Retinal pigment epithelial cell (primary cell): ENCODE data around the gene RTEL1.
"Not testable (repeated sequence)": the region's sequence is repeated elsewhere in the genome, so short reads cannot be mapped to it uniquely, and the experiment has no call there.

Source experiments
- DNase-seq: peaks from one replicate; pipeline ENCODE4 v3.0.0-alpha.2; 2010; ENCODE audit warnings: low read depth
- H3K4me3 ChIP-seq: 2 replicates; pipeline ENCODE4 v1.5.1; 2011; ENCODE audit warnings: mild to moderate bottlenecking, low read length, control low read depth, moderate library complexity
- CTCF ChIP-seq: conservative IDR thresholded peaks from 2 replicates; pipeline ENCODE4 v1.5.1; 2011; ENCODE audit warnings: low read depth, low read length, control low read depth, inconsistent platforms

Gene RTEL1

GRCh38 chr20:63633732-63634131 is 24.4 kb upstream of the RTEL1 start:
- no peak for DNase-seq
- TF ChIP-seq CTCF: no peak

GRCh38 chr20:63635431-63636141 is 22.5 kb upstream of the RTEL1 start:
- H3K4me3 ChIP-seq: no peak overlapping the region
- TF ChIP-seq CTCF: no peak
- no peak for DNase-seq

More at GRCh38 chr20:63633732-63634131, 24.4 kb upstream of the RTEL1 start:
- H3K4me3 ChIP-seq: no peak overlapping the region

GRCh38 chr20:63636752-63637628 is 21.1 kb upstream of the RTEL1 start:
- no peak for DNase-seq
- no peak for TF ChIP-seq CTCF
- no peak overlapping the region for H3K4me3 ChIP-seq

GRCh38 chr20:63639093-63639975 is 18.8 kb upstream of the RTEL1 start:
- no peak overlapping the region for H3K4me3 ChIP-seq
- DNase-seq: no peak
- TF ChIP-seq CTCF: no peak

- H3K4me3 ChIP-seq: no peak overlapping the region
These were observed 18.0 kb upstream of the RTEL1 start for GRCh38 chr20:63640086-63640485.

GRCh38 chr20:63640686-63641085 is 17.4 kb upstream of the RTEL1 start:
- H3K4me3 ChIP-seq: not testable (repeated sequence)

More at GRCh38 chr20:63640086-63640485, 18.0 kb upstream of the RTEL1 start:
- no peak for TF ChIP-seq CTCF
- no peak for DNase-seq

GRCh38 chr20:63641146-63641791 is 16.8 kb upstream of the RTEL1 start:
- no peak for TF ChIP-seq CTCF
- H3K4me3 ChIP-seq: peak overlapping the region; percentile 42
- no peak for DNase-seq

More at GRCh38 chr20:63640686-63641085, 17.4 kb upstream of the RTEL1 start:
- not testable (repeated sequence) for DNase-seq
